AG04450 (cell line): ENCODE results near the gene COL11A2. TPM values are rescaled to one million over a fixed set of nuclear protein-coding genes. Genes with fewer than 3 reads are reported as not detected.

ENCODE experiments used
- CTCF ChIA-PET: fragments of 300-600, 350-600 bp; formaldehyde crosslinking; extraction: SDS; loops from one replicate; lab custom pipeline; 2022; ENCODE audit warnings: antibody characterized with exemption, inconsistent platforms; lab: Charles Lee
- POLR2A ChIA-PET: fragments of 350-600 bp; formaldehyde crosslinking; extraction: SDS; loops from one replicate; lab custom pipeline; 2021; ENCODE audit warnings: antibody characterized with exemption, inconsistent platforms; lab: Yijun Ruan, JAX
- DNase-seq: peaks from one replicate; pipeline ENCODE4 v3.0.0-alpha.2; 2011; ENCODE audit warnings: low read depth, low spot score
- H3K27ac ChIP-seq: one replicate; pipeline ENCODE4 v1.5.1; 2012; ENCODE audit warnings: low read depth, low read length, control low read depth
- H3K27me3 ChIP-seq: one replicate; pipeline ENCODE4 v1.6.0; 2012; ENCODE audit warnings: low read length; ENCODE audit not compliant: control insufficient read depth, insufficient read depth
- H3K4me3 ChIP-seq: 2 replicates; pipeline ENCODE4 v1.5.1; 2011; ENCODE audit warnings: mild to moderate bottlenecking, low read depth, low read length, control low read depth
- H3K9me3 ChIP-seq: 2 replicates; pipeline ENCODE4 v1.5.1; 2012; ENCODE audit warnings: low read length; ENCODE audit not compliant: control insufficient read depth, insufficient read depth
- CTCF ChIP-seq: IDR thresholded peaks from 2 replicates; pipeline ENCODE4 v1.5.1; 2011; ENCODE audit warnings: low read depth, low read length, control low read depth, inconsistent platforms
- polyA plus RNA-seq: library from polyadenylated mRNA; depleted of rRNA; stranded (reverse); fragments of >200 nt; gene quantifications from 2 replicates; pipeline ENCODE4 v1.2.3, GENCODE V29; 2011

COL11A2 gene
- polyA plus RNA-seq, 1 experiment, result 0.26 TPM

GRCh38 chr6:33142501-33143070, 49.7 kb downstream of the COL11A2 start:
- CTCF ChIA-PET, result no interaction called here
- Histone ChIP-seq H3K27ac (no peak overlapping the region), H3K9me3 (peaks cover 5% of the 10 kb centered on the region), H3K27me3 (peaks cover 10% of the 10 kb centered on the region), H3K4me3 (no peak overlapping the region)
- POLR2A ChIA-PET, result no interaction called here
- no peak for DNase-seq
- TF ChIP-seq CTCF, result no peak

GRCh38 chr6:33140556-33140955, 51.7 kb downstream of the COL11A2 start:
- Histone ChIP-seq H3K9me3 (peaks cover 5% of the 10 kb centered on the region), H3K27ac (no peak overlapping the region), H3K27me3 (peaks cover 10% of the 10 kb centered on the region), H3K4me3 (no peak overlapping the region)
- CTCF ChIA-PET, result interaction anchor here (1.1 kb wide), 1 partner anchor 9 kb away, joined by 3 read pairs; no protein-coding TSS in a partner anchor
- no peak for DNase-seq
- POLR2A ChIA-PET, result no interaction called here
- no peak for TF ChIP-seq CTCF

GRCh38 chr6:33139596-33140206, 52.6 kb downstream of the COL11A2 start:
- ChIA-PET CTCF (no interaction called here), POLR2A (no interaction called here)
- H3K27ac ChIP-seq, result no peak overlapping the region
- DNase-seq, result no peak
- H3K27me3 ChIP-seq, result peaks cover 10% of the 10 kb centered on the region
- TF ChIP-seq CTCF, result no peak
- H3K9me3 ChIP-seq, result peaks cover 5% of the 10 kb centered on the region
- H3K4me3 ChIP-seq, result no peak overlapping the region

- ChIA-PET CTCF (interaction anchor here (1.0 to 1.3 kb wide), 4 partner anchors 10 to 122 kb away, joined by 3 to 7 read pairs (median 4); no protein-coding TSS in a partner anchor), POLR2A (interaction anchor here (0.6 kb wide), 1 partner anchor 189 kb away, joined by 3 read pairs; no protein-coding TSS in a partner anchor)
- Histone ChIP-seq H3K4me3 (no peak overlapping the region), H3K9me3 (no peaks in the 10 kb centered on the region), H3K27ac (no peak overlapping the region), H3K27me3 (peaks cover 2% of the 10 kb centered on the region)
- TF ChIP-seq CTCF, result no peak
- DNase-seq, result no peak
These were observed 55.9 kb downstream of the COL11A2 start for GRCh38 chr6:33136310-33136900.

- no peak for DNase-seq
- ChIA-PET CTCF (interaction anchor here (0.6 kb wide), 1 partner anchor 66 kb away, joined by 3 read pairs; no protein-coding TSS in a partner anchor), POLR2A (no interaction called here)
- H3K9me3 ChIP-seq, result no peaks in the 10 kb centered on the region
- no peak for TF ChIP-seq CTCF
- H3K27me3 ChIP-seq, result peaks cover 23% of the 10 kb centered on the region
- H3K4me3 ChIP-seq, result no peak overlapping the region
- no peak overlapping the region for H3K27ac ChIP-seq
These were observed 60.2 kb downstream of the COL11A2 start for GRCh38 chr6:33132081-33132524.
